Thoracic aorta (tissue), 2 donors: ENCODE results near the gene SIL1. TPM values are rescaled to one million over a fixed set of nuclear protein-coding genes. Genes with fewer than 3 reads are reported as not detected.
"Not testable (repeated sequence)": the region's sequence is repeated elsewhere in the genome, so short reads cannot be mapped to it uniquely, and the experiment has no call there.

Experiments used
- ATAC-seq: fragments of 150-250 bp; one replicate; pipeline ENCODE4 v1.8.0; 2017; ENCODE audit warnings: low read depth; ENCODE audit not compliant: insufficient number of reproducible peaks, low FRiP score
- DNase-seq: peaks from one replicate; pipeline ENCODE4 v3.0.0-alpha.2; 2020; ENCODE audit warnings: low spot score
- H3K27ac ChIP-seq, 2 donors: fragments of 200-600 bp; sonication (generic); 1 replicate in 1 of 2; 2 replicates in 1 of 2; pipeline ENCODE4 v1.5.1; 2016; ENCODE audit warnings: mild to moderate bottlenecking in 2 of 2, moderate library complexity in 2 of 2
- H3K27me3 ChIP-seq: fragments of 200-600 bp; sonication (generic); replicated peaks from 2 replicates; pipeline ENCODE4 v1.6.0; 2016; ENCODE audit warnings: mild to moderate bottlenecking; ENCODE audit not compliant: insufficient read depth
- H3K36me3 ChIP-seq: fragments of 200-600 bp; sonication (generic); one replicate; pipeline ENCODE4 v1.5.1; 2016
- H3K4me1 ChIP-seq, 2 donors: fragments of 200-600 bp; sonication (generic); 1 replicate in 1 of 2; 2 replicates in 1 of 2; pipeline versions ENCODE4 v1.5.1 to v1.6.0; 2016; ENCODE audit warnings: low read depth in 2 of 2, mild to moderate bottlenecking in 1 of 2; ENCODE audit not compliant: control insufficient read depth in 1 of 2
- H3K4me3 ChIP-seq: fragments of 200-600 bp; sonication (generic); 2 replicates; pipeline ENCODE4 v1.5.1; 2016; ENCODE audit warnings: mild to moderate bottlenecking
- H3K9me3 ChIP-seq: fragments of 200-600 bp; sonication (generic); 2 replicates; pipeline ENCODE4 v1.5.1; 2016
- total RNA-seq, 2 donors: library from RNA; depleted of rRNA; stranded (reverse); fragments of >200 nt; gene quantifications; one replicate each; pipeline versions ENCODE4 v1.1.0 to v1.2.3, GENCODE V29; 2016
- TF ChIP-seq, protein P1 (sequence below): fragments of 200-600 bp; sonication (generic); IDR thresholded peaks from one replicate; pipeline ENCODE4 v1.5.1; 2019; ENCODE audit warnings: antibody characterized with exemption

Gene SIL1
- total RNA-seq, 2 donors from 2014 or later = 33.1 to 41.2 TPM

DNA sequence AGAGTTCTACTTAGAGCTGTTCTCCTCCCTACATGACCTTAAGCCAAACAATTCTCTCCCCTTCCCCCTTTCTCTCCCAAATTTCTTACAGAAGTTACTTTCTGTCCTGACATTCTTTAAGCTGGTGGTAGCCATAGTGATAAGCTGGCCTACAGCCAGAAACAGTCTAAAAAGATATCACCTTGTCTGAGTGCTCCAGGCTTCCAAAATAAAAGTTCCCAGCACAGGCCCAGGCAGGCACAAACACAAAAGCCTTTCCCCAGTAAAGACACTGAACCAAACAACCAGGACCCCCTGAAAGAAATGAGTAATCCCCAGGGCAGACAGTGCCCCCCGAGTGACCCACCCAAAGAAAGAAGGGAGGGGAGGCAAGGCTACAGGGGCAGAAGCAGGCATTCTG, 19.2 kb downstream of the SIL1 start:
- no peaks in the 10 kb centered on the region for H3K9me3 ChIP-seq
- peaks cover 39 to 53% of the 10 kb centered on the region in 2 donors for H3K4me1 ChIP-seq
- TF ChIP-seq, protein P1, sequence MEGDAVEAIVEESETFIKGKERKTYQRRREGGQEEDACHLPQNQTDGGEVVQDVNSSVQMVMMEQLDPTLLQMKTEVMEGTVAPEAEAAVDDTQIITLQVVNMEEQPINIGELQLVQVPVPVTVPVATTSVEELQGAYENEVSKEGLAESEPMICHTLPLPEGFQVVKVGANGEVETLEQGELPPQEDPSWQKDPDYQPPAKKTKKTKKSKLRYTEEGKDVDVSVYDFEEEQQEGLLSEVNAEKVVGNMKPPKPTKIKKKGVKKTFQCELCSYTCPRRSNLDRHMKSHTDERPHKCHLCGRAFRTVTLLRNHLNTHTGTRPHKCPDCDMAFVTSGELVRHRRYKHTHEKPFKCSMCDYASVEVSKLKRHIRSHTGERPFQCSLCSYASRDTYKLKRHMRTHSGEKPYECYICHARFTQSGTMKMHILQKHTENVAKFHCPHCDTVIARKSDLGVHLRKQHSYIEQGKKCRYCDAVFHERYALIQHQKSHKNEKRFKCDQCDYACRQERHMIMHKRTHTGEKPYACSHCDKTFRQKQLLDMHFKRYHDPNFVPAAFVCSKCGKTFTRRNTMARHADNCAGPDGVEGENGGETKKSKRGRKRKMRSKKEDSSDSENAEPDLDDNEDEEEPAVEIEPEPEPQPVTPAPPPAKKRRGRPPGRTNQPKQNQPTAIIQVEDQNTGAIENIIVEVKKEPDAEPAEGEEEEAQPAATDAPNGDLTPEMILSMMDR = no peak
- peak overlapping the region; percentile 66 for H3K27ac ChIP-seq
- no peaks in the 10 kb centered on the region for H3K27me3 ChIP-seq
- H3K36me3 ChIP-seq = no peaks in the 10 kb centered on the region
- no peak overlapping the region for H3K4me3 ChIP-seq
- DNase-seq (no peak), ATAC-seq (no peak)

DNA sequence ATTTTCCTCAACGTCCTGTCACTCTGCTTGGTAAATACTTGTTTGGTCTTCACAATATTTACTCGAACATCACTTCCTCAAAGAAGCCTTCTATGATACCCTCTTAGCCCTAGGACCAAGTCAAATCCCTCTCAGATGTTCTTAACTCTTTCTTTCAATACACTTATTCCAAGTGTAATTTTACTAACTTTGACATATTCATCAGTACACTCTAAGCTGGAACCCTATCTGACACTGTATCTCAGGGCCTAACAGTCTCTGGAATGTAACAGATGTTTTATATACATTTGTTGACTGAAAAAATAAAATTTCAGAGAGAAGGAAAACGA, 19.6 kb downstream of the SIL1 start:
- no peaks in the 10 kb centered on the region for H3K36me3 ChIP-seq
- ATAC-seq (no peak), DNase-seq (no peak)
- no peaks in the 10 kb centered on the region for H3K27me3 ChIP-seq
- TF ChIP-seq, protein P1 = no peak
- no peak overlapping the region for H3K4me3 ChIP-seq
- H3K27ac ChIP-seq = peak overlapping the region; percentile 66
- H3K9me3 ChIP-seq = no peaks in the 10 kb centered on the region
- H3K4me1 ChIP-seq = peaks cover 39 to 53% of the 10 kb centered on the region in 2 donors

DNA sequence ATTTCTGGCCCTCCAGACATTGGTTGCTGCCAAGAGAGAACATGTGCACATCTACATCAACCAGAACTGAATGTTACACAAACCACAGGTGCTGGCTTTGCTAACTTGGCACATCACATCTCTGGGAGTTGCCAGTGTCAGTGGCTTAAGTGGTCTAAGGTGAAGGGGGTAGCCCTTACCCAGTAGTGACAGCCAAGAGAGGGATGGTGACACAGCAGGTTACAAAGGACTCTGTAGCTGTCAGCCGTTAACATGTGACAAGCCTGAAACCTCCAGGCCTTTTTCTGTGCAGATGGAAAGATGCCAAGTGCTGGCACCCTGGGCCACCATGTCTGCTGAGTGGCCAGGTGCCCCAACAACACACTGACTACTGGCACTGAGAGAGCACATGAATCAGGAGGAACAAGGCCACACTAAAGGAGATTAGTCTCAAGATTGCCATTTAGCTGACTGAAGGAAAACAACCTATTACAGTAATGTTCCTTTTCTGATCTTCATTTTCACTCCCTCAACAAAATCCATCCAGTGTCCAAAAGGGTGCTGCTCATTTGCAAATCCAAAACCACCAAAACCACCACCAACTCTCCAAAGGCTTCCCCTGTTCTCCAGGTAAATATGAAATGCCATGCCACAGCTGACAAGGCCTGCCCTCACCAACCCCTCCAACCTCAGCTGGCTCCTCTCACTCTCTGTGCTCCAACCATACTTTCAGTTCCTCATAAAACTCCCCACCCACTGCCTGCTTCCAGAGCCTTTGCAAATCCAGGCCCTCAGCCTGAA, 20.2 kb downstream of the SIL1 start:
- ATAC-seq = peak; percentile 30
- no peaks in the 10 kb centered on the region for H3K9me3 ChIP-seq
- H3K4me3 ChIP-seq = no peak overlapping the region
- no peaks in the 10 kb centered on the region for H3K27me3 ChIP-seq
- DNase-seq = no peak
- TF ChIP-seq, protein P1 = no peak
- H3K4me1 ChIP-seq = peaks cover 39 to 53% of the 10 kb centered on the region in 2 donors
- H3K36me3 ChIP-seq = no peaks in the 10 kb centered on the region
- H3K27ac ChIP-seq = peak overlapping the region; percentile 66

DNA sequence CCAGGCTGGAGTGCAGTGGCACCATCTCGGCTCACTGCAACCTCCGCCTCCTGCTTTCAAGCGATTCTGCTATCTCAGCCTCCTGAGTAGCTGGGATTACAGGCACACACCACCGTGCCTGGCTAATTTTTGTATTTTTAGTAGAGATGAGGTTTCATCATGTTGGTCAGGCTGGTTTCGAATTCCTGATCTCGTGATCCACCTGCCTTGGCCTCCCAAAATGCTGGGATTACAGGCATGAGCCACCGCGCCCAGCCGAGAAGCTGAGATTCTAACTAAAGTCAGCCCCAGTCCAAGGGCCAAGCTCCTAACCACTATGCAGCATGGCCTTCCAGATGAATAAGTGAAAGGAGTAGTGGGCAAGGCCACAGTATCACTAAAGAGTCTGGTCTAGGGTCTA, 20.9 kb downstream of the SIL1 start:
- Histone ChIP-seq H3K4me1 (peaks cover 35 to 52% of the 10 kb centered on the region in 2 donors), H3K27ac (peak overlapping the region in 1 of 2 donors; percentile 41)
- not testable (repeated sequence) for ATAC-seq

DNA sequence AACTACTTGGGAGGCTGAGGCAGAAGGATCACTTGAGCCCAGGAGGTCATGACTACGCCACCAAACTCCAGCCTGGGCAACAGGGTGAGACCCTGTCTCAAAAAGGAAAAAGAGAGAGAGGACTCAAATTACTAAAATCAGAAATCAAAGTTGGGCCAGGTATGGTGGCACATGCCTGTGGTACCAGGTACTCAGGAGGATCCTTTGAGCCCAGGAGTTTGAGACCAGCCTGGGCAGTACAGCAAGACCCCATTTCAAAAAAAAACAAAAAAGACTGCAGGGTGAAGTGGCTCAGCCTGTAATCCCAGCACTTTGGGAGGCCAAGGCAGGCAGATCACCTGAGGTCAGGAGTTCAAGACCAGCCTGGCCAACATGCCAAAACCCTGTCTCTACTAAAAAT, 23.8 kb downstream of the SIL1 start:
- not testable (repeated sequence) for H3K27me3 ChIP-seq

More for the DNA sequence above, 20.9 kb downstream of the SIL1 start:
- H3K9me3 ChIP-seq, H3K4me3 ChIP-seq, H3K36me3 ChIP-seq, H3K27me3 ChIP-seq, DNase-seq: not testable (repeated sequence)

DNA sequence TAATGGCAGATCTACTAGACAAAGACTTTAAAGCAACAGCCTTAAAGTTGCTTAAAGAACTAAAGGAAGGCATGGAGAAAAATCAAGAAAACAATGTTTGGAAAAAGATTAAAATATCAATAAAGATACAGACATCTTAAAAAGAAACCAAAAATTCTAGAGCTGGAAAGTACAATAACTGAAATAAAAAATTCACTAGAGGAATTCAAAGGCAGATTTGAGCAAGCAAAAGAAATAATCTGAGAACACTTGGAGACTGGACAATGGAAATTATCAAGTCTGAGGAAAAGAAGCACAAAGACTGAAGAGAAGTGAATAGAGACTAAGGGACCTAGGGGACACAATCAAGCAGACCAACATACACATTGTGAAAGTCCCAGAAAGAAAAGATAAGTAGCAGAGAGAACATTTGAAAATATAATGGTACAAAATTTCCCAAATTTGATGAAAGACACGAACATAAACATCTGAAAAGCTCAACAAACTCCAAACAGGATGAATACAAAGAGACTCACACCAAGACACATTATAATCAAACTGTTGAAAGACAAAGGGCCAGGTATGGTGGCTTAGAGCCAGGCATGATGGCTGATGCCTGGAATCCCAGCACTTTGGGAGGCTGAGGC, 26.3 kb downstream of the SIL1 start:
- Histone ChIP-seq H3K4me3 (no peak overlapping the region), H3K9me3 (peaks cover 8% of the 10 kb centered on the region), H3K4me1 (peaks cover 0 to 3% of the 10 kb centered on the region in 2 donors), H3K36me3 (no peaks in the 10 kb centered on the region), H3K27me3 (no peaks in the 10 kb centered on the region), H3K27ac (no peak overlapping the region)
- TF ChIP-seq, protein P1 = no peak
- ATAC-seq (no peak), DNase-seq (no peak)

More for the DNA sequence above, 23.8 kb downstream of the SIL1 start:
- not testable (repeated sequence) for H3K4me3 ChIP-seq, H3K27ac ChIP-seq, DNase-seq, ATAC-seq, H3K9me3 ChIP-seq, H3K36me3 ChIP-seq
- H3K4me1 ChIP-seq = peaks cover 16 to 23% of the 10 kb centered on the region in 2 donors
